GM18498 (cell line): ENCODE data around the gene SLC43A1.
A peak's percentile ranks its signal among the peaks of the same experiment; 100 is the strongest.

Experiments
- ATAC-seq: cut with Tn5 transposase; IDR thresholded peaks from one replicate; pipeline ENCODE4 v1.9.1; 2021; ENCODE audit warnings: mild to moderate bottlenecking, moderate library complexity; ENCODE audit not compliant: unreplicated experiment

The SLC43A1 gene

GRCh38 chr11:57499413-57499982 is 16.0 kb downstream of the SLC43A1 start:
- ATAC-seq, result peak; percentile 96

GRCh38 chr11:57498540-57498939 is 17.0 kb downstream of the SLC43A1 start:
- ATAC-seq, result no peak

- no peak for ATAC-seq
These were observed 17.9 kb downstream of the SLC43A1 start for GRCh38 chr11:57497303-57498247.

- no peak for ATAC-seq
These were observed 19.2 kb downstream of the SLC43A1 start for GRCh38 chr11:57496109-57496820.

GRCh38 chr11:57493507-57494503 is 21.7 kb downstream of the SLC43A1 start:
- ATAC-seq, result peak; percentile 80

DNA sequence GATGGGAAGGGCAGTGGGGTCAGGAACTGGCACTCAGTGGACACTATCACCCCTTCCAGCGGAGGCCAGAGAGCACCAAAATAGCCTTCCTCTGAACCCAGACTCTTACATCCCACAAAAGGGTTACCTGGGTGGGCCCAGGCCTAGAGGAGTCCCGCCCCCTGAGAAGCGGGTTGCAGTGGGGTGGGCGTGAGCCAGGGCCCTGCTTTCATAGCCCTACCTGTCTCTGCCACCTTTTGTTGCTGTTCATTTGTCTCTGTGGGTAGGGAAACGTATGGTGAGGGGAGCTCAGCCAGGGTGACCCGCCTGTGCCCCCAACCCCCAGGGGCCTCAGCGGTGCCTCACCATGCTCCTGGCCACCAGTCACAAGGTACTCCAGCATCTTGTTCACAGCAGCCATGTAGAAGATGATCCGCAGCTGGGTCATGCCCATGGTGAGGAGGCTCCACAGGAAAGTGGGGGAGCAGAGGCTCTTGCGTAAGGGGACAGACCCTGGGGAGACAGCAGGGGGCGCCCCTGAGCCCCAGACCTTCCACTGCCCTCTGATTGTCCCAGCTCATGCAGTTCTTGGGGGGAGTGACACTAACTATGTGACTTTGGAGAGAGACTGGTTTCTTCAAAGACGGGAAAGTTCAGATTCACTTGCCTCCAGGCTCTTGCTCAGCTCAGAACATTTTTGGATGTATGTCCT is 24.0 kb downstream of the SLC43A1 start:
- no peak for ATAC-seq

DNA sequence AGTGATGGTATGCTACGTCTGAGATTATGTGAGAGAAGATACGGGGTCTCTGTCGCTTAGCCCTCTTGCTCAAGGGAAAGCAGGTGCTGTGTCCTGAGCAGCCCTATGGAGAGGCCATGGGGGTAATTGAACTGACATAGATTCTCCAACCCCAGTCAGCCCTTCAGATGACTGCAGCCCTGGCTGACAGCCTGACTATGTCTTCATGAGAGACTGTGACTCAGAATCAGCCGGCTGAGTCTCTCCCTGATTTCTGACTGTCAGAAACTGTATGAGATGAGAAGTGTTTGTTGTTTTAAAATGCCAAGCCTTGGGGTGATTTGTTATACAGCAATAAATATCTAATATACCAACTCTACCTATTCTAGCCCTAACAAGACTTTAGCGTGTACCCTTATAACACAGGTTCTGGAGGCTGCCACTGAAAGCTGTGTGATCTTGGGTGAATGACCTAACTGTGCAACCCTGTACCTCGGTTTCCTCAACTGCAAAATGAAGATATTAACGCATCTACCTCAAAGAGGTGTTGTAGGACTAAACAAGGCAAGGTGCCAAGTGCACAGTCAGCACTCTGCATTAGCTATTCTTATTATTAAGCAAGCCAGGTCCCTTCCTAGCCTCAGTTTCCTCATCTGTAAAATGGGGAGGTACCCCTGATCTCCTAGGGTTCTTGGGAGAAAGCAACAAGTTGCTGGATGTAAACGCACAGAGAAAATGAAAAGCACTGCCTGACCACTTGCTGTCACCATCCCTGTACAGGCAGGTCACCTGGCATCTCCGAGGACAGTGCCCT is 24.9 kb downstream of the SLC43A1 start:
- ATAC-seq, result no peak

- no peak for ATAC-seq
These were observed 27.4 kb downstream of the SLC43A1 start for GRCh38 chr11:57487920-57488659.

DNA sequence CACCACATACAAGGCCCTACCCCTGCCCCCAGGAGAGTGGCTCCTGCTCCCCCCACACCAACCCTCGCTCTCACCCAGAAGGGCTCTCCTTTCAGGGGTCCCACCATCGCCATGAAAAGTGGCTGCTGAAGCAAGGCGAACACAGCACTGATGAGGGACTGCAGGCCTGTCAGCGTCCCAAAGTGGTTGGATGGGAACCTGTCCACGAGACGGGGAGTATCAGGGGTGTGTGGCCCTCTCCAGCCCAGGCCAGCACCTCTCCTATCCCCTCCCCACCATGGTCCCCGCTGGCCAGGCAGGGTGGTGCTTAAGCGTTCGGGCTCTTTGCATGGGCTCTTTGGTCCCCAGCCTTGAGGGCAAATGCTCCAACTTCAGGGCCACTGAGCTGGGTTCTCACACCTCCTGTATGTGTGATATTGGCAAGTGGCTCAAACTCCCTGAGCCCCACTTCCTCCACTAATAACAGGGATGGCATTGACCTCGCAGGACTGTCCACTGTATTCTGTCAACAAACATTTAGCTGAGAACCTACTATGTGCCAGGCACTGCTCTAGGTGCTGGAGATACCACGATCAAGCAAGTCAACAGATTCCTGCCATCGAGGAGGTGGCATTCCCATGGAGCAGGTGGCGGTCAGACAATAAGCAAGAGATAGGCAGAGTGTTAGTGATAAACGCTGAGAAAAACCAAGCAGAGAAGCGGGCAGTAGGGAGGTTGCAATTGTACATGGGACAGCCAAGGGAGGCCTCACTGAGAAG is 28.3 kb downstream of the SLC43A1 start:
- ATAC-seq, result no peak

- no peak for ATAC-seq
These were observed 30.1 kb downstream of the SLC43A1 start for GRCh38 chr11:57485217-57485990.

GRCh38 chr11:57484141-57484710 is 31.3 kb downstream of the SLC43A1 start:
- peak; percentile 74 for ATAC-seq

DNA sequence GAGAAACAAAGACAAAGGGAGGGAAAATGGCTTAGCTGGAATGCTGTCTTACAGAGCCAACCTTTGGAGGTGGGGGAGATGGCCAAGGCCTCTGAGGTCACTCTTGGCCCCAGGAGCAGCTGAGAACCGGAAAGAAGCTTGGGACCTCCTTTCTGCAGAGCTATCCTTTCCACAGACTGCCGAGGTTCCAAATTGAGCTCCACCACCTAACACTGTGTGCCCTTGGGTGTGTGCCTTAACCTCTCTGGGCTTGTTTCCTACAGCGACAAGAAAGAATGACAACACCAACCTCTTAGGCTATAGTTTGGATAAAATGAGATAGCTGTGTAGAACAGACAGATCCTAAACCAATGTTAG is 32.0 kb downstream of the SLC43A1 start:
- ATAC-seq, result no peak

DNA sequence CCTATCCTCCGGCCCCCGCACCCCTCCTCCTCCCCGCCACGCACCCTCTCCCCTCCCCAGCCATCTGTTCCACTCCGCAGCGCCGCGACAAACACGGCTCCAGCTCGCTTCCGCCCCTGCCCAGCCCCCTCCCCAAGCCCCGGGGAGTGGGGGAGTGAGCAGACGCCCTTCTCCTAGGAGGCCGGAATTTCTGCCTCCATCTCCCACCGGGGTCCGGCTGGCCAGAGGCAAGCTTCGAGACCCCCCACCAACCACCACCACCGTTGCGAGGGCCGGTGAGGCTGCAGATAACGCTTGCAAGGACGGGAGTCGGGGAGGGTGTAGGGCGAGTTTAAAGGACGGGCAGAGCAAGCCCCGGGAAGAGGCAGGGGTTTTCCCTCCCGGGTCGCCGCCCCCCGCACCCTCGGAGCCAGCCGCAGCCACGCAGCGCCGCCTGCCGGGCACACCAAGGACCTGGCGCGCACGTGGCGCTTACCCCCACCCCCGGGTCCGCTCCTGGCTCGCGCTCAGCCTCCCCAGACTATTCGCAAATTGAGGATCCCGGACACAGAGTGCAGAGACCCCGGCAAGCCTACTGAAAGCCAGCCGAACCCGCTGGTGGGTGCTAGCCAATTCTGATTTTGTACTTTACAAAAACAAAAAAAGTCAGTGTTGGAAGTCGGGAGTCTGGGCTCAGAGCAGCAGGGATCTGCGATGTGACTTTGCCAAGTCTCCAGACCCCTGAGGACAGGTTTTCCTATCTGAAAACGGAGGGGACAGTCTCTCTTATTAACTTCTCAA is 32.5 kb downstream of the SLC43A1 start:
- peak; percentile 53 for ATAC-seq

- no peak for ATAC-seq
These were observed 33.4 kb downstream of the SLC43A1 start for GRCh38 chr11:57481915-57482781.

DNA sequence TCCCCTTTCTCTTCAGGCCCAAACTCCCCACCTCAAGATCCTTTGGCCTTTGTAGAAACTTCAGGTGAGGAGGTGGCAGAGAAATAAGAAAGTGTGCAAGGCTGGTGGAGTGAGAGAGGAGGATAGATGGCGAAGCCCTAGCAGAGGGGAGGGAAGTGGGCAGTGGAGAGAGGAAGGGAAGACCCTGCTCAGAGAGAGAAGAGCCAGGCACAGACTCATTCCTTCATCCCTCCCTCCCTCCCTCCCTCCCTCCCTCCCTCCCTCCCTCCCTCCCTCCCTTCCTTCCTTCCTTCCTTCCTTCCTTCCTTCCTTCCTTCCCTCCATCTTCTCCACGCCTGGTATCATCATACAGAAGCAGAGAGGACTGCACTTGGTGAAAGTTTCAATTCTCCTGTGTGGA is 34.2 kb downstream of the SLC43A1 start:
- no peak for ATAC-seq
